HEK293T (cell line): ENCODE data around the gene CLIP3.
"Not testable (repeated sequence)": the region's sequence is repeated elsewhere in the genome, so short reads cannot be mapped to it uniquely, and the experiment has no call there.

Experiments used
- BHLHE40 ChIP-seq: fragments of 450-650 bp; IDR thresholded peaks from 2 replicates; pipeline ENCODE4 v1.6.1; 2016; ENCODE audit warnings: mild to moderate bottlenecking, moderate library complexity, borderline replicate concordance
- NFRKB ChIP-seq: fragments of 450-650 bp; IDR thresholded peaks from 2 replicates; pipeline ENCODE4 v1.6.1; 2016; ENCODE audit warnings: mild to moderate bottlenecking, moderate library complexity
- SP1 ChIP-seq: fragments of 450-650 bp; IDR thresholded peaks from 2 replicates; pipeline ENCODE4 v1.6.1; 2017

DNA sequence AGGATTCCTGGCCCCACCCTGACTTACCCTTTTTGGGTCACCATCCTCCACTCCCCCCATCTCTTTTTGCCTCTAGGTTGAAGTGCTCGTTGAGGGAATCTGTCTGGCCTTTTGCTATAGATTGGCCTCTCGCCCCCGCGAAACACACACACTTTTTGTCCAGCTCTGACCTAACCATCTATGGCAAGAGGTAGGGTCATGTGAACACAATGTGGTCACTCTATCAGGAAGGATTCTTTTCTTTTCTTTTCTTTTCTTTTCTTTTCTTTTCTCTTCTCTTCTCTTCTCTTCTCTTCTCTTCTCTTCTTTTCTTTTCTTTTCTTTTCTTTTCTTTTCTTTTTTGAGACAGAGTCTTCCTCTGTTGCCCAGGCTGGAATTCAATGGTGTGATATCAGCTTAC, 51.7 kb downstream of the CLIP3 start:
- TF ChIP-seq BHLHE40, NFRKB, SP1: not testable (repeated sequence)
